ENCODE data around the gene SPTLC3. TPM values are rescaled to one million over a fixed set of nuclear protein-coding genes. Genes with fewer than 3 reads are reported as not detected.

SPTLC3 gene
- total RNA-seq, 2 donors from 2014 or later = 2.3 to 6.8 TPM

DNA sequence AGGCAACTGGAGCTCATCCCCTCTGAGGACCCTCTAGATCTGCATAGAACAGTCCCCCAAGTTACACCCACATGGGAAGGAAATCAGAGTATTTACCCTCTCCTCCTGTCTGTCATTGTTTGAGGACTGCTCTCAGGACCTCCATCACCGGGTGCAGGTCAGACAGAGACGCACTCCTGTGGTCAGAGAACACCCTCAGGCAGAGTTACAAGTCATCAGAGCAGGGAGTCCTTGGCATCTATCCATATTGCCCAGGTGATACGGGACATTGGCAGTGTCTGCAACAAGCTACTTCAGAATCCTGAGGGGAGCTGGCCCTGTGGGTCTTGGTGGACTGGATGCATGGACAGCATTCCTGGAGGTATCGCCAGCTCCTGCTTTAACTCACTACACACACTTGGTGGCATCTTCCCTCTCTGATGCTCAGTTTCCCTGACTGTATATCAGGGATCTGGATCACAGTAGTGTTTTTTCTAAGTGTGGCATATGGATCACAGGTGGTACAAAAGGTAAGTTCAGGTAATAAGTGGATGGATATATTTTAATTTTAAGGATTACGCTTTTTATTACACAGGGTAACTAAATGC, 197.2 kb downstream of the SPTLC3 start:
- DNase-seq (ENCODE audit: low spot score) = no peak
- intact Hi-C loops (cut with DNase I) = no loop called here

DNA sequence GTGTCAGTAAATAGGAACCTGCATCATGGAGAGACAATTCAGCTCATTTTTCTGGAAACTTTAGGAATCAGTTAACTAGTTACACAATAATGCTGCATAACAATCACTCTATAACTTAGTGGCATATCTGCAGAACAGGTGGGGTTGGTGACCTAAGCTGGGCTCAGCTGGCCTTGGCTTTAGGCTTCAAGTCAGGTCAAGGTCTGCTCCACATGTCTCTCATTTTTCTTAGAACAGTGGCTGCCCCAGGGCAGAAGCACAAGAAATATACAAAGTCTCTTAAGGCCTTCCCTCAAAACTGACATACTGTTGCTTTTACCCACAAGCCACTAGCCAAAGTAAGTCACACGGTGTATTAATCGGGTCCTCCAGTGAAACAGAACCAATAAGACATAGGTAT, 198.2 kb downstream of the SPTLC3 start:
- DNase-seq (ENCODE audit: low spot score) = no peak
- intact Hi-C loops (cut with DNase I) = no loop called here

DNA sequence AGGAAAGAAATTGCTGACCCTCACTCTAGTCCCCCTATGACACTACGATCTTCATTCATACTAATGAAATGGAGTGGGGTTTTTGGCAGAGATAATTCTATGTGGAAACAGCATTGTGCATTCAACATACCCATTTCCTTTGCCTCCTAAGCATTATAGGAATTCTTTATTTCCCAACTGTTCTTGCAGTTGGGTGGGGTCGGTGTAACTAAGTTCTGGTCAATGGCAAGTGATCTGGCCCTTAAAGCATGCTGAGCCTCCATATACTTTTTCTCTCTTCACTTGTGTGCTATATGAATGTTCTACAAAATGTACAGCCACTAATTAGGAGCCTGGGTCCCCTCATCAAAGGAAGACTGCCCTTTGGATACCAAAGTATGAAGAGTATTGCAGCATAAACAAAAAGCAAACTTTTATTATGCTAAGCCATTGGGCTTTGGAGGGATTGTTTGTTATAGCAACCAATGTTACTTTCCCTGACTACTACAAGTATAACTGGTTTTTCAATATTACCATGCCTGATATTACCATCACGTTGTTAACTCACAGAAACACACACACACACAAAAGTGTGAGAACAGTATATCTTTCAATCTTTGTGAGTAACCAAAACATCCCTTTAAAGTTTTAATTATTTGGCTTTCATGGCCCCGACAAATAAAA, 203.3 kb downstream of the SPTLC3 start:
- intact Hi-C loops (cut with DNase I) = no loop called here
- DNase-seq (ENCODE audit: low spot score) = no peak

DNA sequence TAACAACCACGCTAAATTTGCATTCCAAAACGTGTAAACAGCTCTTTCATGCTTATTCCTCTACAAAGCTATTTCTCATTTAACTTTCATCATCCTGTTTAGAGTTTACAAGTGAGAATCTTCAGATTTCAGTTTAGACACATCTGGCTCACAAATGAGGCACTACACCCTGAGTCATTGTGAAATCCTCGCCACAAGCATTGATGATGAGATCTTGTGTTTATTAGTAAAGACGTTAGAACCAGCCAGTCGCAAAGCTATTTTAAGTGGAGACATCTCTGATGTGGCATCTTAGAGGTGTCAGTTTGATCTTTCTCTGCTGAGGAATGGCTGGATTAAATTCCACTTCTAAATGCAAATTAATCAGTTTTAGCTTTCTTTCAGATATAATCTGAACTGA, 204.0 kb downstream of the SPTLC3 start:
- intact Hi-C loops (cut with DNase I) = no loop called here
- no peak for DNase-seq (ENCODE audit: low spot score)

DNA sequence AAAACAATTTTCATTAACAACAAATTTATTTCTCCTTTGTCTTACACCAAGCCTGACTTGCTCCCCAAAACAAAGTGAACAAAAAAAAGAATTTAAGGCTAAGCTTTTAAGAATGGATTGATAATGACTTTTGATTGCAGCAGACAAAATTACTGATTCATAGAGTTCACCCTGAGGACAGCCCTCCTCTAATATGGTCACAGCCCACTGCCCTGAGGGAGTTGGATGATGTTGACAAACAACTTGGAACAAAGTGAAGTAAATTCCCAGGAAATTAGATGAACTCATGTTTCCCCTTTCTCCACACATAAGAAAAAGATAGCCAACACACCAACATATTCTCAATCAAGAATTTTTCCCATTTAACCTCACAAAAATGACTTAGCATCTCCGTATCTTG, 204.6 kb downstream of the SPTLC3 start:
- DNase-seq (ENCODE audit: low spot score) = no peak
- intact Hi-C loops (cut with DNase I) = no loop called here

DNA sequence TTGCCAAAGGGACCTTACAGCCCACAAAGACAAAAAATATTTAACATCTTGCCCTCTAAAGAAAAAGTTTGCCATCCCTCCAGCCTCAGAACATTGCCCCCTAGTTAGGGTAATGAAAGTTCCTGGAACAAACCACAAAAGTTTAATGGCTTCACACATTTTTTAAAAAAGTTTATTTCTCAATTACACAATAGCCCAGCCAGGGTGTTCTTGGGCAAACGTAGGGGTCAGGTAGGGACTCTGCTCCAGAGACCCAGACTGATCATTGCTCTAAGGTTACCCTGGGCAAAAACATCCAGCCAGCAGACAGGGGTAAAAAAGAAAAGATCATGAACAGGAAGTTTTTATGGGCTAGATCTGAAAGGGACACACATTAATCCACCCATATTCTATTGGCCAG, 207.8 kb downstream of the SPTLC3 start:
- intact Hi-C loops (cut with DNase I) = no loop called here
- no peak for DNase-seq (ENCODE audit: low spot score)

Other genes starting within 250 kb of the SPTLC3 start
- gene ISM1, start 212.3 kb downstream of the SPTLC3 start, total RNA-seq = 10 to 100 TPM; 25.8 to 42.7 TPM

Data from posterior vena cava (tissue), 2 donors.